ENCODE data around the gene BRIP1. TPM values are rescaled to one million over a fixed set of nuclear protein-coding genes. Genes with fewer than 3 reads are reported as not detected.

The BRIP1 gene
- total and polyA plus RNA-seq, 2 donors (not counting 1 experiment from before 2014, with no cell fraction given): 4.0 to 8.1 TPM

DNA sequence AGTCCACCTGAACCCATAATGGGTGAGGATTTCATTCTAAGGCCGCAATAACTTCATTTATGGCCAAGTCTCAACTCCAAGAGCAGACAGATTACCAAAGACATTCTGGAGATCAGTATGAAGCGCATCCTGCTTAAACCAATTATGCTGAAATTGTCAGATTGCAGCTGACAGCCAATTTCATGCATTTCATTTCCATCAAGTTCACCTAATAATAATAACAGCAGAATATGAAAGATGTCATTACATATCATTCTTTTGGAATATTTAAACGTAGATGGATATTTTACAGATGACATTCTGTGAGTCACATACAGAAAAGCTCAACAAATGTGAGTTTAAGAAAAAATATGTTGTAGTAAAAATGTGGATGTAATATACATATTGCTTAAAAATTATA, 217.4 kb downstream of the BRIP1 start:
- H3K4me2 ChIP-seq (ENCODE audit: extremely low read depth, insufficient read depth, low read length): peak overlapping the region; percentile 40

GRCh38 chr17:61644800-61645774, 218.2 kb downstream of the BRIP1 start:
- H3K36me3 ChIP-seq (ENCODE audit: control insufficient read depth, insufficient read depth, low read length): no peaks in the 10 kb centered on the region
- H3K9ac ChIP-seq (ENCODE audit: insufficient read depth, low read length): no peak overlapping the region
- no peak for DNase-seq (ENCODE audit: low read depth in 2 of 2)
- H3K4me3 ChIP-seq (replicated peaks in 1 of 4; ENCODE audit: control extremely low read depth in 1 of 4, insufficient read depth in 1 of 4, low read depth in 3 of 4, low read length in 4 of 4): no peak overlapping the region
- no peaks in the 10 kb centered on the region for H3K79me2 ChIP-seq (ENCODE audit: control insufficient read depth, insufficient read depth, low read length)
- no peaks in the 10 kb centered on the region for H3K27me3 ChIP-seq (ENCODE audit: control insufficient read depth, insufficient read depth, low read length)
- H3K4me1 ChIP-seq (ENCODE audit: control insufficient read depth, extremely low read depth, insufficient read depth, low read length): peaks cover 12% of the 10 kb centered on the region
- H2AFZ ChIP-seq (ENCODE audit: low read length): no peak overlapping the region
- H3K4me2 ChIP-seq (ENCODE audit: extremely low read depth, insufficient read depth, low read length): no peak overlapping the region
- H4K20me1 ChIP-seq (ENCODE audit: control insufficient read depth, extremely low read depth, insufficient read depth, low read length): no peaks in the 10 kb centered on the region
- TF ChIP-seq EZH2 (IDR thresholded peaks at IDR 0.05; ENCODE audit: low read length, missing control alignments): no peak
- TF ChIP-seq, protein P1, sequence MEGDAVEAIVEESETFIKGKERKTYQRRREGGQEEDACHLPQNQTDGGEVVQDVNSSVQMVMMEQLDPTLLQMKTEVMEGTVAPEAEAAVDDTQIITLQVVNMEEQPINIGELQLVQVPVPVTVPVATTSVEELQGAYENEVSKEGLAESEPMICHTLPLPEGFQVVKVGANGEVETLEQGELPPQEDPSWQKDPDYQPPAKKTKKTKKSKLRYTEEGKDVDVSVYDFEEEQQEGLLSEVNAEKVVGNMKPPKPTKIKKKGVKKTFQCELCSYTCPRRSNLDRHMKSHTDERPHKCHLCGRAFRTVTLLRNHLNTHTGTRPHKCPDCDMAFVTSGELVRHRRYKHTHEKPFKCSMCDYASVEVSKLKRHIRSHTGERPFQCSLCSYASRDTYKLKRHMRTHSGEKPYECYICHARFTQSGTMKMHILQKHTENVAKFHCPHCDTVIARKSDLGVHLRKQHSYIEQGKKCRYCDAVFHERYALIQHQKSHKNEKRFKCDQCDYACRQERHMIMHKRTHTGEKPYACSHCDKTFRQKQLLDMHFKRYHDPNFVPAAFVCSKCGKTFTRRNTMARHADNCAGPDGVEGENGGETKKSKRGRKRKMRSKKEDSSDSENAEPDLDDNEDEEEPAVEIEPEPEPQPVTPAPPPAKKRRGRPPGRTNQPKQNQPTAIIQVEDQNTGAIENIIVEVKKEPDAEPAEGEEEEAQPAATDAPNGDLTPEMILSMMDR (conservative IDR thresholded peaks at IDR 0.05 in 1 of 2, IDR thresholded peaks at IDR 0.05 in 1 of 2; ENCODE audit: low read depth in 1 of 2, low read length in 2 of 2): no peak
- H3K27ac ChIP-seq (ENCODE audit: insufficient read depth, low read length): no peak overlapping the region
- no peaks in the 10 kb centered on the region for H3K9me3 ChIP-seq (ENCODE audit: control insufficient read depth, insufficient read depth, low read depth, low read length)

More for the DNA sequence above, 217.4 kb downstream of the BRIP1 start:
- Histone ChIP-seq H3K27ac (ENCODE audit: insufficient read depth, low read length) (no peak overlapping the region), H3K4me3 (replicated peaks in 1 of 4; ENCODE audit: control extremely low read depth in 1 of 4, insufficient read depth in 1 of 4, low read depth in 3 of 4, low read length in 4 of 4) (no peak overlapping the region), H3K9ac (ENCODE audit: insufficient read depth, low read length) (no peak overlapping the region), H2AFZ (ENCODE audit: low read length) (no peak overlapping the region), H3K9me3 (ENCODE audit: control insufficient read depth, insufficient read depth, low read depth, low read length) (no peaks in the 10 kb centered on the region), H4K20me1 (ENCODE audit: control insufficient read depth, extremely low read depth, insufficient read depth, low read length) (no peaks in the 10 kb centered on the region), H3K79me2 (ENCODE audit: control insufficient read depth, insufficient read depth, low read length) (no peaks in the 10 kb centered on the region), H3K36me3 (ENCODE audit: control insufficient read depth, insufficient read depth, low read length) (no peaks in the 10 kb centered on the region), H3K4me1 (ENCODE audit: control insufficient read depth, extremely low read depth, insufficient read depth, low read length) (peaks cover 12% of the 10 kb centered on the region), H3K27me3 (ENCODE audit: control insufficient read depth, insufficient read depth, low read length) (no peaks in the 10 kb centered on the region)
- no peak for TF ChIP-seq EZH2 (IDR thresholded peaks at IDR 0.05; ENCODE audit: low read length, missing control alignments)
- TF ChIP-seq, protein P1 (conservative IDR thresholded peaks at IDR 0.05 in 1 of 2, IDR thresholded peaks at IDR 0.05 in 1 of 2; ENCODE audit: low read depth in 1 of 2, low read length in 2 of 2): no peak
- DNase-seq (ENCODE audit: low read depth in 2 of 2): no peak

DNA sequence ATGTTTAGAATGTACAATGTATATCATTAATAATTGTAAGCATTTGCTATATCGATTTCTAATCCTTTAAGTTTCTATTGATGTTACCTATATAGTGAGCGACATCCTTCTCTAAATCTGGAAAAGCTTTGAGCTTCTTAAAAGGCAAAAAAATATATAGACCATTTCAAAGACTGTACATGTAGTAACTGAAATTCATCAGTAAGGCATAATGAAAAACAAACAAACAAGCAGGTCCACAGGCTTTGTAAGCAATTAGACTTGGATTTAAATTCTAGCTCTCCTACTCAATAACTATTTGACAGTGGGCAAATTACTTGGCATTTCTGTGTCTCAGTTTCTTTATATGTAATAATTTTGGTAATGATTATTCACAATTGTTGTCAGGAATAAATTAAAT, 220.6 kb downstream of the BRIP1 start:
- DNase-seq (ENCODE audit: low read depth in 2 of 2): no peak
- Histone ChIP-seq H3K27me3 (ENCODE audit: control insufficient read depth, insufficient read depth, low read length) (no peaks in the 10 kb centered on the region), H2AFZ (ENCODE audit: low read length) (no peak overlapping the region), H3K9ac (ENCODE audit: insufficient read depth, low read length) (no peak overlapping the region), H3K79me2 (ENCODE audit: control insufficient read depth, insufficient read depth, low read length) (no peaks in the 10 kb centered on the region), H3K4me2 (ENCODE audit: extremely low read depth, insufficient read depth, low read length) (no peak overlapping the region), H3K27ac (ENCODE audit: insufficient read depth, low read length) (no peak overlapping the region), H3K4me3 (replicated peaks in 1 of 4; ENCODE audit: control extremely low read depth in 1 of 4, insufficient read depth in 1 of 4, low read depth in 3 of 4, low read length in 4 of 4) (no peak overlapping the region), H3K4me1 (ENCODE audit: control insufficient read depth, extremely low read depth, insufficient read depth, low read length) (peaks cover 12% of the 10 kb centered on the region), H3K36me3 (ENCODE audit: control insufficient read depth, insufficient read depth, low read length) (no peaks in the 10 kb centered on the region), H4K20me1 (ENCODE audit: control insufficient read depth, extremely low read depth, insufficient read depth, low read length) (no peaks in the 10 kb centered on the region), H3K9me3 (ENCODE audit: control insufficient read depth, insufficient read depth, low read depth, low read length) (no peaks in the 10 kb centered on the region)
- TF ChIP-seq, protein P1 (conservative IDR thresholded peaks at IDR 0.05 in 1 of 2, IDR thresholded peaks at IDR 0.05 in 1 of 2; ENCODE audit: low read depth in 1 of 2, low read length in 2 of 2): no peak
- TF ChIP-seq EZH2 (IDR thresholded peaks at IDR 0.05; ENCODE audit: low read length, missing control alignments): no peak
